Renal cortex interstitium (tissue), 15 donors: ENCODE results near the gene MPP1. TPM values are rescaled to one million over a fixed set of nuclear protein-coding genes. Genes with fewer than 3 reads are reported as not detected.
"Not testable (repeated sequence)": the region's sequence is repeated elsewhere in the genome, so short reads cannot be mapped to it uniquely, and the experiment has no call there.

Experiments
- DNase-seq, 11 donors: peaks; one replicate each; pipeline ENCODE4 v3.0.0-alpha.2; 2013; ENCODE audit warnings: low read depth in 9 of 11, low spot score in 4 of 11; ENCODE audit errors: extremely low read depth in 1 of 11
- long read RNA-seq, 16 experiments: transcript quantifications; one replicate each; lab custom pipeline, GENCODE V29; 2026
- polyA plus RNA-seq, 3 donors: library from polyadenylated mRNA; unstranded; fragments of 120-200 nt; gene quantifications; one replicate each; pipeline ENCODE4 v1.2.1, GENCODE V29; 2013; ENCODE audit not compliant: insufficient read length in 3 of 3

Gene MPP1
- 10 to 100 TPM; 31.0 to 42.1 (median 39.5) TPM for polyA plus RNA-seq
- long read RNA-seq, donor 1, transcript MPP1-202 (12 exons, 2,042 nt) = major isoform, 5 of 7 reads
- long read RNA-seq, donor 1, partial matches to known transcripts = 0 of 7 reads
- long read RNA-seq, donor 1, other reads (novel, unspliced or antisense) = 0 of 7 reads
- long read RNA-seq, donor 2, transcript MPP1-202 (12 exons, 2,042 nt) = major isoform, 9 of 10 reads
- long read RNA-seq, donor 2, partial matches to known transcripts = 0 of 10 reads
- long read RNA-seq, donor 2, other reads (novel, unspliced or antisense) = 0 of 10 reads
- long read RNA-seq, donor 3, transcript MPP1-202 (12 exons, 2,042 nt) = major isoform, 12 of 20 reads
- long read RNA-seq, donor 3, partial matches to known transcripts = 8 of 20 reads
- long read RNA-seq, donor 3, other reads (novel, unspliced or antisense) = 0 of 20 reads
- long read RNA-seq, donor 4, partial matches to known transcripts = 5 of 9 reads
- long read RNA-seq, donor 4, other reads (novel, unspliced or antisense) = 0 of 9 reads
- long read RNA-seq, donor 5, partial matches to known transcripts = 12 of 15 reads
- long read RNA-seq, donor 5, other reads (novel, unspliced or antisense) = 0 of 15 reads
- long read RNA-seq, donor 6, transcript MPP1-202 (12 exons, 2,042 nt) = major isoform, 7 of 15 reads
- long read RNA-seq, donor 6, partial matches to known transcripts = 7 of 15 reads
- long read RNA-seq, donor 6, other reads (novel, unspliced or antisense) = 0 of 15 reads
- long read RNA-seq, donor 7, partial matches to known transcripts = 5 of 11 reads
- long read RNA-seq, donor 7, other reads (novel, unspliced or antisense) = 0 of 11 reads
- long read RNA-seq, donor 8, transcript MPP1-202 (12 exons, 2,042 nt) = major isoform, 10 of 12 reads
- long read RNA-seq, donor 8, partial matches to known transcripts = 0 of 12 reads
- long read RNA-seq, donor 8, other reads (novel, unspliced or antisense) = 0 of 12 reads
- long read RNA-seq, donor 9, transcript MPP1-202 (12 exons, 2,042 nt) = major isoform, 8 of 18 reads
- long read RNA-seq, donor 9, partial matches to known transcripts = 8 of 18 reads
- long read RNA-seq, donor 9, other reads (novel, unspliced or antisense) = 0 of 18 reads
- long read RNA-seq, donor 10, transcript MPP1-202 (12 exons, 2,042 nt) = major isoform, 6 of 19 reads
- long read RNA-seq, donor 10, partial matches to known transcripts = 8 of 19 reads
- long read RNA-seq, donor 10, other reads (novel, unspliced or antisense) = 0 of 19 reads
- long read RNA-seq, donor 11, transcript MPP1-202 (12 exons, 2,042 nt) = major isoform, 8 of 10 reads
- long read RNA-seq, donor 11, partial matches to known transcripts = 0 of 10 reads
- long read RNA-seq, donor 11, other reads (novel, unspliced or antisense) = 0 of 10 reads
- long read RNA-seq, donor 12, partial matches to known transcripts = 0 of 3 reads
- long read RNA-seq, donor 12, other reads (novel, unspliced or antisense) = 0 of 3 reads
- long read RNA-seq, donor 13, transcript MPP1-202 (12 exons, 2,042 nt) = major isoform, 10 of 12 reads
- long read RNA-seq, donor 13, partial matches to known transcripts = 0 of 12 reads
- long read RNA-seq, donor 13, other reads (novel, unspliced or antisense) = 0 of 12 reads
- long read RNA-seq, donor 14, partial matches to known transcripts = 0 of 4 reads
- long read RNA-seq, donor 14, other reads (novel, unspliced or antisense) = 0 of 4 reads
- long read RNA-seq, donor 15, partial matches to known transcripts = 8 of 13 reads
- long read RNA-seq, donor 15, other reads (novel, unspliced or antisense) = 0 of 13 reads
- long read RNA-seq, donor 16, transcript MPP1-202 (12 exons, 2,042 nt) = major isoform, 16 of 34 reads
- long read RNA-seq, donor 16, partial matches to known transcripts = 17 of 34 reads
- long read RNA-seq, donor 16, other reads (novel, unspliced or antisense) = 0 of 34 reads

DNA sequence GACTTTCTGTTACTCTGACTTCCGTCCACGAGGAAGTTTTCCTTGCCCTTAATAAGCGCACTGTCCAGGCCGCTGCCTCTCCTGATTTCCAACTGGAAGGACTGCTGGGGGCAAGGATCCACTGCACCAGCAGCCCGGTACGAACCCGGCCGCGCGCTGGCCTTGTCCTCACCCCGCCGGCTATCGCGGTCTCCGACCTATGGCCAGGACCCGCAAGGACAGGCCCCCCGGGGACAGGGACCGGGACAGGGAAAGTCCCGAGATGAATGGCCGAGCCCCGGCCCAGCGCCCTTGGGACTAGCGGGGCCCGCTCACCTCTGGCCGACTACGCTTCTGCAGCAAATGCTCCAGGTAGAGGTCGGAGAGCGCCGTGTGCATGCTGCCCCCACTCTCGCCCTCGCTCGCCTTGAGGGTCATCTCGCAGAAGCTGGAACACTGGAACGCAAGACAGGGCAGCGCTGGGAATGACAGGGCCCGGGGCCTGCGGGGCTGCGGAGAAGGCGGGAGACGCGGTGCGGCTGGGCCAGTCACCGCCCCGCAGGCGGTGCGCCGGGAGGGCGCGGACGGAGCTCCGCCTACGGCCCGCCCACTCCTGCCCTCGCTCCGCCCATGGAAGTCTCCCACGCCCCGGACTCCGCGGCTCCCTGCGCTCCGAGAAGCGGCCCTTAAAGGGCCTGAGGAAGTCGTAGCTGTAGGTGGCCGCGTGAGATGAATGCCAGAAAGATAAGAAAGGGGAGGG is at the start of gene MPP1:
Gene MPP1, minus strand, starts transcription at position 529 of the 739 bp plus-strand sequence. Its CDS starts 112 bp downstream, at position 417.
- peak in 10 of 11 donors; percentile 22 to 67 (median 60) for DNase-seq

DNA sequence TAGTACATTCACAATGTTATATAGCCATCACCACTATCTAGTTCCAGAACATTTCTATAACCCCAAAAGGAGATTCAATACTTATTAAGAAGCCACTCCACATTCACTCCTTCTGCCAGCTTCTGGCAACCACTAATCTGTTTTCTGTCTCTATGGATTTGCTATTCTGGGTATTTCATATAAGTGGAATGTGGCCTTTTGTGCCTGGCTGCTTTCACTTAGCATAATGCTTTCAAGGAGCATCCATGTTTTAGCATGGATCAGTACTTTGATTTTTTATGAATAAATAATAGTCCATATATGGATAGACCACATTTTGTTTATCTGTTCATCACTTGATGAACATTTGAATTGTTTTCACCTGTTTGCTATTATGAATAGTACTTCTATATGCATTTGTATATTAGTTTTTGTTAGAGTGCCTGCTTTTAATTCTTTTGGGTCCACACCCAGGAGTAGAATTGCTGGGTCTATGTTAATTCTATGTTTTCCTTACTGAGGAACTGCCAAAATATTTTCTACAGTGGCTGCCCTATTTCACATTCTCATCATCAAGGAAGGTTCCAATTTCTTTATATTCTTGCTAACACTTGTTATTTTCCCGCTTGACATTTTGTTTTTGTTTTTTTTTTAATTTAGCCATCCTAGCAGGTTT is 45.8 kb upstream of the MPP1 start:
- no peak for DNase-seq

DNA sequence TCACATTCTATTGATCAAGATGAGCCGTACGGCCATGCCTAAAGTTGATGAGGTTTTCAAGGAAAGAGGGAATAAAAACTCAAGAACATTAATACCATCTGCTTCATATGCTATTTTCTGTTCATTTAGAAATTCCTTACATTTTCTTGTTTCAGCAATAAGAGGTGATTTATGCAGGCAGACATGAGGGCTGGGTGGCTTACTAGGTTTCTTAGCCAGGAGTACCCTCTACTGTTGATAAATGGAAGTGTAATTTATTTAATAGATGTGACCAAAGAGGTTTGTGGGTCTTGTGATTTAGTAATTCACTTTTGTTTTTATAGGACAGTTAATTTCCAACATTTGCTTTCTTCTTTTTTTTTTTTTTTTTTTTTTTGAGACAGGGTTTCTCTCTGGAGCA is 35.6 kb upstream of the MPP1 start:
- DNase-seq = peak in 6 of 11 donors; percentile 2 to 12 (median 3)

DNA sequence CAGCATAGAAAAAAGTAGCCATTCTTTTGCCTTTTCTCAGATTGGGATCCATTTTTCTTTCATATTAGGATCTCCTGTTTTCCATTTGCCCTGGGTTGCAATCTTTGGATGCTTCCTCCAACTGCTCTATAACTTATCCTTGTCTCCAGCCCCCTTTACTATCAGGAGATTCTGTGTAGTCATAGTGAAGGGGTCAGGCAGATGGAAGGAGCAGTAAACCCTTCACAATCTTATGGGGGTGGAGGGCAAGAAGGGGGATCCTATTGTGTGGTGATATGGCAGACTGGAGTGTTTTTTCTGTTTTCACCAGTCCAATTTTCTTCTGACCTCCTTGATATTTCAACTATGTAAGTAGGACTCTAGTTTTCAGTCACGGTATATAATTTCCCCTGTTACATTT is 30.9 kb upstream of the MPP1 start:
- no peak for DNase-seq

DNA sequence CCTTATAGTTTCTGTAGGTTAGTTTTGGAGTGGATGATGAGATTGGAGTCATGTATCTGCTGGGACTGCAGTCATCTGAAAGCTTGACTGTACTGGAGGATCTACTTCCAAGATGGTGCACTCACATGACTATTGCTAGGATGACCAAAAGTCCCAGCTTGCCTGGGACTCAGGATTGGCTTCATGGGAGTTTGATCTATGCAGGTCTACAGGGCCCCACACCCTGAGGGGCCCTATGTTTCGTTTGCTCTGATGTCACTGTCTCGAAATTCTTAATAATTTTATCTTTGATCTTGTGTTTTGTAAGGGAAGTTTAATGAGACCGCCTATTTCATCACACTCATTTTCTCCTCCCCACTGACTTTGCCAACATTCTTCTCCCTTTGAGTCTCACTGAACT is 29.3 kb upstream of the MPP1 start, which contains the start of gene SMIM9:
Gene SMIM9, minus strand, starts transcription at position 101 of the 400 bp plus-strand sequence. CDS start 3,806 bp downstream, outside the sequence.
- DNase-seq = no peak

DNA sequence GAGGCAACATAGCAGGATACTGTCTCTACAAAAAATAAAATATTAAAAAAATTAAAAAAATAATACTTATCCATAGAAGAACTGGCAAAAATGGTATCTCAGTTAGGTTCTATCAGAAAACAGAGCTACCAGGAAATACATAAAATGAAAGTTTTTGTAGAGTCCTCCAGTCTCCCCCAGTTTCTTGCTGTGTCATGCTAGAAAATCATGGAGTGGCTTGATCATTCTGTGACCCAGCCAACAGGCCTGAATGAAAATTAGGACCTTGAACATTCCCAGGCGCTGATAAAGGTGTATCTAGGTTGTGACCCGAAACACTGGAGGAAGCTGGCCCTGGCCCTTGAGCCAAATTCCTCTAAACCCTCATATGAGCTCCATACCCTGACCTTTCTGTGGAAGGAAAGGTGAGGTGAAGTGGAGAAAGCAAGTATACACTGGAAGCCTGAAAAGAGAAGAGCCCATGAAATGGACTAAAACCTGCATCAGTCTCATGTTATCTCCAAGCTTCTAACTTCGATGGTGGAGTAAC is 28.5 kb upstream of the MPP1 start:
- no peak for DNase-seq

DNA sequence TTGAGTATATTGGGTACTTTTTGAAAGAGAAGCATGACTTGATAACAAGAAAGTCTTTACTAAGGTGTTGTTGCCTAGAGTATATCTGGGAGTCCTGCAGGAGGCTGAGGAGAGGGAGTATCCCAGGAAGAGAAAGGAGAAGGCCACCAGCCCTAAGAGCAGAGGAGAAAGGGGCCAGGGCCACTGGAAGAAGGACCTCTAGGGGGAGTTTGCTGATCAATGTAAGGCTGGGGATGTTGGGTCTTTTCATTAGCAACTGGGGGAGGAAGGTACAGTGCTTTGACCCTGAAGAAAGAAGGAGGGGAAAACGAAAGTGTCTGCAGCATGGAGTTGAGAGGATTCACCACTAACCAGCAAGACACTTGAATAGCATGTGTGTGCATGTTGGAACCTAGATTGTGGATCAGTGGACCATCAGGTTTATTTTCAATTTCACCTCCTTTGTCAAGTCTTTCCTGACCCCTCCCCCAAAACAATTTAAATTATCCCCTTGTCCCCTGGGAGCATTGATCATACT is 24.7 kb upstream of the MPP1 start:
- no peak for DNase-seq

DNA sequence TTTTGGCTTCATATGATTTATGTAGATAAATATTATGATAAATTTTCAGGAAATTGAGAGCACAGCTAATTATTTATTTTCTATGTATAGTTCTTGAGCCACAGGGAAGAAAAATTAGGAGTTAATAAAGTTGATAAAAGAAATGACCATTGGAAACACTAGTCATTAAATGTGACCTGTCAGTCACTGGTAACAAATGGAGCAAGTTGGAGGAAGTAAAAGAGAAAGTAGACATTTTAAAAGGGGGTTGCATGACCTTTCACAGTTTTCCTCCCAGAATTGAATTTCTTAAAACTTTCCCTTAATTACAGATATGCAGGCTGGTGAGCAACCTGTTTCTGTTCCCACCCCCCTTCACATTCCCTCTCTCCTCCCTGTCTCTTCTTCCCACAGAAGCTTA is 23.8 kb upstream of the MPP1 start:
- DNase-seq = no peak

DNA sequence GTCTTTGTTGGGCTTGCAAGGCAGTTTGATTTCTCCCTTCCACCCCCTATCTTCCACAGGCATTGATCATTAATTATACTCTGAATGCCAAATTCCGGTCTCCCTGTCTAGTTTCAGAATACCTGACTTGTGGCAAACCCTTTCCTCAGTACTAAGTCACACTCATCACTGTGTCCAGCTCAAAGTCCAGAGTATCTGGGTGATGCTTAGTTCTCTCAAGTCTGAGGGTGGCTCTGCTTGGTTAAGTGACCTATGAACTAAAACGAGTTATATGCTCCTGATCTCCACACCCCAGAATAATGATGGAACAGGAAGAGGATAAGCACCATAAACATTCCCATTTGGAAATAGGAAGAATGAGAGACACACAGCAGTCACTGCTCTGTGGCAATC is 22.7 kb upstream of the MPP1 start:
- no peak for DNase-seq

DNA sequence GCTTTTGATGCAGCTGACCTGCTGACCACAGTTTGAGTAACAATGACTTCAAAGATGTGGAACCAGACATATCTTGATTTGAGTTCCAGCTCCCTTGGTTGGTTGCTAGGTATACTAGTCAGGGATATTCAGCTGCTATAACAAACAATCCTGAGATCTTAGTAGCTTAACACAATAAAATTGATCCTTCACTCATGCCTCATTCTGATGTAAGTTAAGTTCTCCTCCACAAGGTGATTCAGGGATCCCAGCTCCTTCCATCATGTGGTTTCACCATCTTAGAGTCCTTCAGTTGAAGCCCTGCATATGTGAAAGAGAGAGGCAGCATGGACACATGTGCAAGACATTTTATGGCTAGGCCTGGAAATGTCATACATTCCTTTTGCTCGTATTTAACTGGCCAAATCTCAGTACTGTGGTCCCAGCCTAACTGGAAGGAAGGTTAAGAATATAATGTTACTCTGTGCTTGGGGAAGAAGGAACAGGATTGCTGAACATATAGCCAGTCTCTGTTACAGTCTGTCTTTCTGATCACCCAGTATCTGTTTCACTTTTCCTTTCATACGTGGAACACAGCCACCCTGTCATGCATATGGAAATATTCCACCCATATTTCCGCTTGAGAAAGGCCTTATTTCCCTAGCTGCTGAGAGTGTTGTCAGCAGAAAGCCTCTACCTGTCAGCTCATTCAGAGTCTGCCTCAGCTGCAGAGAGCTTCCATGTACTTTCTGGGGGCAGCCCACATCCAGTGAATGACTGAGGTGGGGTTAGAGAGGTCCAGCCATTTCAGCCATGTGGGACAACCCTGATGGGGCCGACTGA is 22.1 kb upstream of the MPP1 start:
- no peak for DNase-seq

DNA sequence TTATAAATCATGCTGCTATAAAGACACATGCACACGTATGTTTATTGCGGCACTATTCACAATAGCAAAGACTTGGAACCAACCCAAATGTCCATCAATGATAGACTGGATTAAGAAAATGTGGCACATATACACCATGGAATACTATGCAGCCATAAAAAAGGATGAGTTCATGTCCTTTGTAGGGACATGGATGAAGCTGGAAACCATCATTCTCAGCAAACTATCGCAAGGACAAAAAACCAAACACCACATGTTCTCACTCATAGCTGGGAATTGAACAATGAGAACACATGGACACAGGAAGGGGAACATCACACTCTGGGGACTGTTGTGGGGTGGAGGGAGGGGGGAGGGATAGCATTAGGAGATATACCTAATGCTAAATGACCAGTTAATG is 20.3 kb upstream of the MPP1 start:
- DNase-seq = not testable (repeated sequence)

DNA sequence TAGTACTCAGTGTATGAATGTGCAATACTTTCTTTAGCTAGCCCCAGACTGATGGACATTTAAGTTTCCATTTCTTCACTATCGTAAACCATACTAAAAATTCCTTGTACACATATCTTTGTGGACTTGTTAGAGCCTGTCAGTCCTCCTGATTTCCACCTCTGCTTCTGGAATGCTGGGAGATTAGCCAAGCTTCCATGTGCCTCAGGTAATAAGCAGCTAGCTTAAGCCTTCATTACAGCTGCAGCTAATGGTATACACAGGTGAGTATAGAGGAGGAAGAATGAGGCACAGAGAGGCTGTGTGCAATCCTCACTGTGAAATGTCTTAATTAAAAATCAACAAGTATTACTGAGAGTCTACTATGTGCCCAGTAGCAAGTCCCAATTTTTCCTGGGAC is 19.4 kb upstream of the MPP1 start:
- no peak for DNase-seq

DNA sequence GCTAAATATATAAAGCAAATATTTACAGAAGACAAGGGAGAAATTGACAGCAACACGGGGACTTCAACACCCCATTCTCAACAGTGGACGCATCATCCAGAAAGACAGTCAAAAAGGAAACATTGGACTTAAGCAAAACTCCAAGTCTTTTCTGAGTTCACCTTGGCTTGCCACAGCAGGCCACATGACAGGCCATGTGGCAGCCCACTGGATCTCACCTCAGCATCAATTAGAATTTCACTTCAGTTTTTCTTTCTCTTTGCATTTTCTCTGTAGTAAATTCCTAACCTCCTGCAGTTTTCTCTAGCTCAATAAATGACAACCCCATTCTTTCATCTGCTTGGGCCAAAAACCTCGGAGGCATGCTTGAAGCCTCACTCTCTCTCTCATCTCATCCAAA is 16.7 kb upstream of the MPP1 start:
- no peak for DNase-seq

DNA sequence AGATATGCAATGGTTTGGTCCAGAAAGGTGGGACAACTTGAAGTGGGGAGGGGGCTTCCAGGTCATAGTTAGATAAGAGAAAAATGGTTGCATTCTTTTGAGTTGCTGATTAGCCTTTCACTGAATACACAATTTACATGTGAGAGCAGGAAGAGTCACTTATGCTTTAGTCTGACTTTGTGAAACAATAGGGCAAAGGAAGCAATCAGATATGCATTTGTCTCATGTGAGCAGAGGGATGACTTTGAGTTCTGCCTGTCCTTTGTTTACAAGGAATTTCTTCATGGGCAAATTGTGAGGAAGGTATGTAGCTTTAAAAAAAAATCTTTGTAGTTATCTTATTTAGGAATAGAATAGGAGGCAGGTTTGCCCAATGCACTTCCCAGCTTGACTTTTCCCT is 16.2 kb upstream of the MPP1 start:
- DNase-seq = no peak

DNA sequence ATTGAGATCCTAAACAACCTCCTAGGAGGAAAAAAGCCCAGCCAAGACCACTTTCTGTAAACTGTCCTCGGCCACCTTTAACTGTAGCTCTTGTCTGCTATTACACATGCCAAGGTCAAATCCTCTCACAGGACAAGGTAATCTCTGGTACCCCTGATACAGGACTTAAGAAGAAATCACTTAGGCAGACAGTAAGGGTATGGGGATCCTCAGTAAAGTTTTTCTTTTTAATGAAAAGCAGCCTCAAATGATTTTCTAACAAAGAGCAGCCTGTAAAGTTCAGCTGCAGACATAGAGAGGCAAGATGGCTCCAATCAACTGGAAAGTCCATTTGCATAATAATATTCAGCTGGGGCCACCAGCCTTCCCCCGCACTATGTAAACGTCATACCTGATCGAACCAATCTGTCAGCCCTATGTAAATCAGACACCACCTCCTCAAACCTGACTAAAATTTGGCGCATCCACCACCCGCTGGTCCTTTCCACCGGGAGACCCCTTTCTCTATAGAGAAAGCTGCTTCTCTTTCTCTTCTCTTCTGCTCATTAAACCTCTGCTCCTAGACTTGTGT is 14.6 kb upstream of the MPP1 start:
- DNase-seq = no peak
